ENCODE results near the gene EPHA3.

EPHA3 gene

GRCh38 chr3:89455240-89455639, 347.8 kb downstream of the EPHA3 start:
- ATAC-seq, result no peak
- TF ChIP-seq ZFP30 (CRISPR knock-in tag; IDR thresholded peaks at IDR 0.05), result no peak
- TF ChIP-seq GLIS3 (CRISPR knock-in tag; IDR thresholded peaks at IDR 0.05), result no peak
- TF ChIP-seq ESRRG (CRISPR knock-in tag; IDR thresholded peaks at IDR 0.05), result no peak
- no peak for TF ChIP-seq OSR1 (CRISPR knock-in tag; IDR thresholded peaks at IDR 0.05)
- TF ChIP-seq TCF4 (CRISPR knock-in tag; IDR thresholded peaks at IDR 0.05; ENCODE audit: borderline replicate concordance), result no peak
- no peak for TF ChIP-seq ZNF70 (CRISPR knock-in tag; IDR thresholded peaks at IDR 0.05)
- TF ChIP-seq ZFP3 (CRISPR knock-in tag; IDR thresholded peaks at IDR 0.05), result no peak
- TF ChIP-seq SNAI2 (CRISPR knock-in tag; IDR thresholded peaks at IDR 0.05), result no peak
- no peak for TF ChIP-seq CREB5 (CRISPR knock-in tag; IDR thresholded peaks at IDR 0.05; ENCODE audit: low read depth)
- TF ChIP-seq ZNF8 (CRISPR knock-in tag; IDR thresholded peaks at IDR 0.05), result no peak
- no peak for TF ChIP-seq PPARA (CRISPR knock-in tag; IDR thresholded peaks at IDR 0.05; ENCODE audit: borderline replicate concordance)
- TF ChIP-seq TSHZ2 (CRISPR knock-in tag; IDR thresholded peaks at IDR 0.05), result no peak
- TF ChIP-seq, protein P1, sequence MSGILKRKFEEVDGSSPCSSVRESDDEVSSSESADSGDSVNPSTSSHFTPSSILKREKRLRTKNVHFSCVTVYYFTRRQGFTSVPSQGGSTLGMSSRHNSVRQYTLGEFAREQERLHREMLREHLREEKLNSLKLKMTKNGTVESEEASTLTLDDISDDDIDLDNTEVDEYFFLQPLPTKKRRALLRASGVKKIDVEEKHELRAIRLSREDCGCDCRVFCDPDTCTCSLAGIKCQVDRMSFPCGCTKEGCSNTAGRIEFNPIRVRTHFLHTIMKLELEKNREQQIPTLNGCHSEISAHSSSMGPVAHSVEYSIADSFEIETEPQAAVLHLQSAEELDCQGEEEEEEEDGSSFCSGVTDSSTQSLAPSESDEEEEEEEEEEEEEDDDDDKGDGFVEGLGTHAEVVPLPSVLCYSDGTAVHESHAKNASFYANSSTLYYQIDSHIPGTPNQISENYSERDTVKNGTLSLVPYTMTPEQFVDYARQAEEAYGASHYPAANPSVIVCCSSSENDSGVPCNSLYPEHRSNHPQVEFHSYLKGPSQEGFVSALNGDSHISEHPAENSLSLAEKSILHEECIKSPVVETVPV (CRISPR knock-in tag; IDR thresholded peaks at IDR 0.05), result no peak

DNA sequence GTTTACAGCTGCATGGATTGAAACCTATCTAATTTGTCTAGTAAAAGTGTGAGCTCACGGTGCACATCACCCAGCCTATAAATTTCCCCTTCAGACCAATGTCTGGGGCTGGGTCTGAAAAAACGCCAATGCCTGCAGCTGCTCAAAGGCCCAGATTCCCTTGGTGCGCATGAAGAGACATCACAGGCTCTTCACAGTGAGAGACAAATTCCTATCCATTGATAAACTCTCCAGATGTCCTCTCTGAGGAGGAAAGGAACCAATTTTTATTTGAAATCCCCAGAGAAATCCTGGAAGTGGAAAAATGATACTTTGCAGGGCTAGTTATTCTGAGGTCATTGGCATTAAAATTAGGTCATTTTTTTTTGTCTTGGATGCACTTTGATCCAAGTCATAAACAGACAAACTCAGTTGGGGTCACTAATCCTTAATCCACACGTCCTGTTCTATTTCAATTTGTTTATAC, 360.5 kb downstream of the EPHA3 start:
- ATAC-seq, result no peak
- TF ChIP-seq ZFP30 (CRISPR knock-in tag; IDR thresholded peaks at IDR 0.05) (no peak), TCF4 (CRISPR knock-in tag; IDR thresholded peaks at IDR 0.05; ENCODE audit: borderline replicate concordance) (no peak), CSDC2 (CRISPR knock-in tag; IDR thresholded peaks at IDR 0.05) (no peak), ZNF565 (CRISPR knock-in tag; conservative IDR thresholded peaks at IDR 0.05; ENCODE audit: low read depth) (no peak), TSHZ2 (CRISPR knock-in tag; IDR thresholded peaks at IDR 0.05) (no peak), ZFP3 (CRISPR knock-in tag; IDR thresholded peaks at IDR 0.05) (no peak), TOX (CRISPR knock-in tag; IDR thresholded peaks at IDR 0.05; ENCODE audit: borderline replicate concordance) (no peak), GLIS3 (CRISPR knock-in tag; IDR thresholded peaks at IDR 0.05) (no peak), CREB5 (CRISPR knock-in tag; IDR thresholded peaks at IDR 0.05; ENCODE audit: low read depth) (no peak), OSR1 (CRISPR knock-in tag; IDR thresholded peaks at IDR 0.05) (no peak), ZC3H10 (CRISPR knock-in tag; IDR thresholded peaks at IDR 0.05) (no peak), PPARA (CRISPR knock-in tag; IDR thresholded peaks at IDR 0.05; ENCODE audit: borderline replicate concordance) (no peak), SNAI2 (CRISPR knock-in tag; IDR thresholded peaks at IDR 0.05) (no peak)
- TF ChIP-seq, protein P2, sequence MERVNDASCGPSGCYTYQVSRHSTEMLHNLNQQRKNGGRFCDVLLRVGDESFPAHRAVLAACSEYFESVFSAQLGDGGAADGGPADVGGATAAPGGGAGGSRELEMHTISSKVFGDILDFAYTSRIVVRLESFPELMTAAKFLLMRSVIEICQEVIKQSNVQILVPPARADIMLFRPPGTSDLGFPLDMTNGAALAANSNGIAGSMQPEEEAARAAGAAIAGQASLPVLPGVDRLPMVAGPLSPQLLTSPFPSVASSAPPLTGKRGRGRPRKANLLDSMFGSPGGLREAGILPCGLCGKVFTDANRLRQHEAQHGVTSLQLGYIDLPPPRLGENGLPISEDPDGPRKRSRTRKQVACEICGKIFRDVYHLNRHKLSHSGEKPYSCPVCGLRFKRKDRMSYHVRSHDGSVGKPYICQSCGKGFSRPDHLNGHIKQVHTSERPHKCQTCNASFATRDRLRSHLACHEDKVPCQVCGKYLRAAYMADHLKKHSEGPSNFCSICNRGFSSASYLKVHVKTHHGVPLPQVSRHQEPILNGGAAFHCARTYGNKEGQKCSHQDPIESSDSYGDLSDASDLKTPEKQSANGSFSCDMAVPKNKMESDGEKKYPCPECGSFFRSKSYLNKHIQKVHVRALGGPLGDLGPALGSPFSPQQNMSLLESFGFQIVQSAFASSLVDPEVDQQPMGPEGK (CRISPR knock-in tag; IDR thresholded peaks at IDR 0.05; ENCODE audit: borderline replicate concordance), result no peak
